Aorta (tissue), 5 donors: Measurements from ENCODE around the gene DEPP1. TPM values are rescaled to one million over a fixed set of nuclear protein-coding genes. Genes with fewer than 3 reads are reported as not detected.

Experiments used
- ATAC-seq: fragments of 200-7000 bp; cut with Tn5 transposase; one replicate; pipeline ENCODE4 v1.9.1; 2022; ENCODE audit warnings: moderate library complexity; ENCODE audit not compliant: low FRiP score
- DNase-seq, 2 donors: peaks; one replicate each; pipeline ENCODE4 v3.0.0-alpha.2; 2020
- H3K27ac ChIP-seq, 2 donors: one replicate each; pipeline ENCODE4 v1.5.1; 2013; ENCODE audit warnings: low read length in 2 of 2, mild to moderate bottlenecking in 2 of 2, moderate library complexity in 2 of 2, control low read depth in 1 of 2, inconsistent platforms in 1 of 2, low read depth in 1 of 2
- H3K27me3 ChIP-seq, 2 donors: one replicate each; pipeline ENCODE4 v1.6.1; 2013; ENCODE audit warnings: control low read depth in 1 of 2, low read length in 1 of 2, mild to moderate bottlenecking in 1 of 2, moderate library complexity in 1 of 2; ENCODE audit not compliant: insufficient read depth in 2 of 2, control insufficient read depth in 1 of 2
- H3K36me3 ChIP-seq, 2 donors: one replicate each; pipeline ENCODE4 v1.6.1; 2013; ENCODE audit warnings: control low read depth in 1 of 2, low read length in 1 of 2, mild to moderate bottlenecking in 1 of 2; ENCODE audit not compliant: insufficient read depth in 2 of 2, control insufficient read depth in 1 of 2
- H3K4me1 ChIP-seq, 2 donors: one replicate each; pipeline ENCODE4 v1.6.1; 2013; ENCODE audit warnings: low read length in 2 of 2, control low read depth in 1 of 2, mild to moderate bottlenecking in 1 of 2, moderate library complexity in 1 of 2; ENCODE audit not compliant: insufficient read depth in 2 of 2, control insufficient read depth in 1 of 2
- H3K4me3 ChIP-seq, 2 donors: one replicate each; pipeline ENCODE4 v1.5.1; 2013; ENCODE audit warnings: low read length in 2 of 2, control low read depth in 1 of 2, mild to moderate bottlenecking in 1 of 2
- H3K9me3 ChIP-seq: one replicate; pipeline ENCODE4 v1.6.1; 2013; ENCODE audit warnings: mild to moderate bottlenecking, low read length; ENCODE audit not compliant: control insufficient read depth
- WGBS, 2 donors: extraction: QIAGEN DNeasy Blood & Tissue Kit; methylation state at CpG; one replicate each; pipeline ENCODE4 v1.1.7; 2013; 5-methylcytosine and 5-hydroxymethylcytosine counted together
- intact Hi-C, 2 donors: fragments of 100-400 bp; cut with DNase I; formaldehyde crosslinking; loops; one replicate each; pipeline versions ENCODE4 v1.14.2 to v1.15.0; 2022
- polyA plus RNA-seq, 2 donors: library from polyadenylated mRNA; stranded (reverse); fragments of 200-250 nt; gene quantifications; one replicate each; pipeline ENCODE4 v1.2.3, GENCODE V29; 2013
- total RNA-seq, 2 donors: library from RNA; stranded (reverse); fragmentation: NEBNext Ultra II Directional; extraction: Animal tissue kit (Norgen Biotek cat#: 25700); gene quantifications; one replicate each; pipeline ENCODE4 v1.2.1, GENCODE V29; 2021
- donor health status: healthy with polysubstance abuse.
- donor health status: Bipolar disorder and iron deficiency.
- donor health status: DM: no; HTN: no; CAD: no.
- donor health status: DM: no; HTN: no; CAD: no.
- donor health status: DM: yes; HTN: yes; CAD: no.

Gene DEPP1
- total and polyA plus RNA-seq, 4 donors = 55.2 to 492 (median 169) TPM

- DNase-seq (peak in 1 of 2 donors; percentile 52), ATAC-seq (no peak)
Observed at GRCh38 chr10:44972874-44973306, 5.7 kb downstream of the DEPP1 start.

GRCh38 chr10:44971935-44972757, 6.5 kb downstream of the DEPP1 start:
- Histone ChIP-seq H3K9me3 (no peaks in the 10 kb centered on the region), H3K27me3 (no peaks in the 10 kb centered on the region), H3K4me1 (no peaks in the 10 kb centered on the region), H3K27ac (no peak overlapping the region), H3K36me3 (peaks cover 0 to 4% of the 10 kb centered on the region in 2 donors), H3K4me3 (no peak overlapping the region)
- no peak for ATAC-seq
- 92 to 93% methylated on average over 12 of the region's 12 CpGs for WGBS, 2 donors
- intact Hi-C loops = loop anchor here in 1 of 2 donors (10.0 kb wide), 1 partner anchor 97 kb away; no protein-coding TSS in a partner anchor
- DNase-seq = peak in 1 of 2 donors; percentile 54

More at GRCh38 chr10:44972874-44973306, 5.7 kb downstream of the DEPP1 start:
- Histone ChIP-seq H3K27me3 (no peaks in the 10 kb centered on the region), H3K4me1 (no peaks in the 10 kb centered on the region), H3K36me3 (peaks cover 0 to 4% of the 10 kb centered on the region in 2 donors), H3K4me3 (no peak overlapping the region), H3K9me3 (no peaks in the 10 kb centered on the region), H3K27ac (no peak overlapping the region)
- intact Hi-C loops = loop anchor here in 1 of 2 donors (10.0 kb wide), 1 partner anchor 98 kb away; no protein-coding TSS in a partner anchor
- 32 to 39% methylated on average over 6 of the region's 6 CpGs for WGBS, 2 donors

GRCh38 chr10:44971434-44971833, 7.2 kb downstream of the DEPP1 start:
- no peak for ATAC-seq
- peak; percentile 54 to 59 for DNase-seq
- no peaks in the 10 kb centered on the region for H3K27me3 ChIP-seq
- H3K9me3 ChIP-seq = no peaks in the 10 kb centered on the region
- peaks cover 0 to 4% of the 10 kb centered on the region in 2 donors for H3K36me3 ChIP-seq
- 92 to 94% methylated on average over 11 of the region's 11 CpGs for WGBS, 2 donors
- H3K4me3 ChIP-seq = no peak overlapping the region
- H3K4me1 ChIP-seq = no peaks in the 10 kb centered on the region
- H3K27ac ChIP-seq = no peak overlapping the region
- intact Hi-C loops = loop anchor here in 1 of 2 donors (10.0 kb wide), 1 partner anchor 97 kb away; no protein-coding TSS in a partner anchor

GRCh38 chr10:44970812-44971395, 7.7 kb downstream of the DEPP1 start:
- no peaks in the 10 kb centered on the region for H3K4me1 ChIP-seq
- DNase-seq (peak in 1 of 2 donors; percentile 65), ATAC-seq (no peak)
- peaks cover 0 to 4% of the 10 kb centered on the region in 2 donors for H3K36me3 ChIP-seq
- H3K27ac ChIP-seq = no peak overlapping the region
- H3K9me3 ChIP-seq = no peaks in the 10 kb centered on the region
- 93 to 94% methylated on average over 8 of the region's 8 CpGs for WGBS, 2 donors
- intact Hi-C loops = loop anchor here in 1 of 2 donors (10.0 kb wide), 1 partner anchor 96 kb away; no protein-coding TSS in a partner anchor
- no peak overlapping the region for H3K4me3 ChIP-seq
- no peaks in the 10 kb centered on the region for H3K27me3 ChIP-seq

GRCh38 chr10:44969854-44970253, 8.8 kb downstream of the DEPP1 start:
- 33 to 37% methylated on average over 9 of the region's 9 CpGs for WGBS, 2 donors
- no peaks in the 10 kb centered on the region for H3K4me1 ChIP-seq
- no peak for ATAC-seq
- no peaks in the 10 kb centered on the region for H3K9me3 ChIP-seq
- no peak overlapping the region for H3K27ac ChIP-seq
- peaks cover 0 to 4% of the 10 kb centered on the region in 2 donors for H3K36me3 ChIP-seq
- peak; percentile 49 to 67 for DNase-seq
- intact Hi-C loops = loop anchor here in 1 of 2 donors (10.0 kb wide), 1 partner anchor 95 kb away; no protein-coding TSS in a partner anchor
- H3K4me3 ChIP-seq = no peak overlapping the region
- no peaks in the 10 kb centered on the region for H3K27me3 ChIP-seq

- Histone ChIP-seq H3K9me3 (no peaks in the 10 kb centered on the region), H3K4me1 (no peaks in the 10 kb centered on the region), H3K36me3 (peaks cover 0 to 4% of the 10 kb centered on the region in 2 donors), H3K4me3 (no peak overlapping the region), H3K27ac (no peak overlapping the region), H3K27me3 (no peaks in the 10 kb centered on the region)
- WGBS, 2 donors = 75 to 78% methylated on average over 11 of the region's 11 CpGs
- DNase-seq (peak in 1 of 2 donors; percentile 69), ATAC-seq (no peak)
- intact Hi-C loops = no loop called here
Observed at GRCh38 chr10:44968500-44969400, 9.9 kb downstream of the DEPP1 start.

- no peak overlapping the region for H3K4me3 ChIP-seq
- no peak overlapping the region for H3K27ac ChIP-seq
- H3K27me3 ChIP-seq = no peaks in the 10 kb centered on the region
- ATAC-seq (peak; percentile 56), DNase-seq (peak; percentile 78 to 86)
- WGBS, 2 donors = 2 to 7% methylated on average over 3 of the region's 3 CpGs
- peaks cover 0 to 4% of the 10 kb centered on the region in 2 donors for H3K36me3 ChIP-seq
- intact Hi-C loops = no loop called here
- H3K4me1 ChIP-seq = no peaks in the 10 kb centered on the region
- H3K9me3 ChIP-seq = no peaks in the 10 kb centered on the region
Observed at GRCh38 chr10:44968091-44968490, 10.5 kb downstream of the DEPP1 start.

- ATAC-seq = no peak
- Histone ChIP-seq H3K36me3 (peaks cover 0 to 4% of the 10 kb centered on the region in 2 donors), H3K4me1 (no peaks in the 10 kb centered on the region), H3K27ac (no peak overlapping the region), H3K27me3 (no peaks in the 10 kb centered on the region), H3K4me3 (no peak overlapping the region), H3K9me3 (no peaks in the 10 kb centered on the region)
- peak in 1 of 2 donors; percentile 81 for DNase-seq
- WGBS, 2 donors = 41 to 47% methylated on average over 4 of the region's 4 CpGs
- intact Hi-C loops = no loop called here
Observed at GRCh38 chr10:44967616-44968015, 11.0 kb downstream of the DEPP1 start.
